ENCODE data around the gene MRPL45.
"Not testable (repeated sequence)": the region's sequence is repeated elsewhere in the genome, so short reads cannot be mapped to it uniquely, and the experiment has no call there.

- not testable (repeated sequence) for TF ChIP-seq CTCF, POLR2AphosphoS5, POLR2A (IDR thresholded peaks at IDR 0.05)
These were observed 7.2 kb upstream of the MRPL45 start for GRCh38 chr17:38289760-38290159.

All from breast epithelium (tissue), 3 donors.